Measurements from ENCODE around the gene EML4.
"Not testable (repeated sequence)": the region's sequence is repeated elsewhere in the genome, so short reads cannot be mapped to it uniquely, and the experiment has no call there.

EML4 gene, protein sequence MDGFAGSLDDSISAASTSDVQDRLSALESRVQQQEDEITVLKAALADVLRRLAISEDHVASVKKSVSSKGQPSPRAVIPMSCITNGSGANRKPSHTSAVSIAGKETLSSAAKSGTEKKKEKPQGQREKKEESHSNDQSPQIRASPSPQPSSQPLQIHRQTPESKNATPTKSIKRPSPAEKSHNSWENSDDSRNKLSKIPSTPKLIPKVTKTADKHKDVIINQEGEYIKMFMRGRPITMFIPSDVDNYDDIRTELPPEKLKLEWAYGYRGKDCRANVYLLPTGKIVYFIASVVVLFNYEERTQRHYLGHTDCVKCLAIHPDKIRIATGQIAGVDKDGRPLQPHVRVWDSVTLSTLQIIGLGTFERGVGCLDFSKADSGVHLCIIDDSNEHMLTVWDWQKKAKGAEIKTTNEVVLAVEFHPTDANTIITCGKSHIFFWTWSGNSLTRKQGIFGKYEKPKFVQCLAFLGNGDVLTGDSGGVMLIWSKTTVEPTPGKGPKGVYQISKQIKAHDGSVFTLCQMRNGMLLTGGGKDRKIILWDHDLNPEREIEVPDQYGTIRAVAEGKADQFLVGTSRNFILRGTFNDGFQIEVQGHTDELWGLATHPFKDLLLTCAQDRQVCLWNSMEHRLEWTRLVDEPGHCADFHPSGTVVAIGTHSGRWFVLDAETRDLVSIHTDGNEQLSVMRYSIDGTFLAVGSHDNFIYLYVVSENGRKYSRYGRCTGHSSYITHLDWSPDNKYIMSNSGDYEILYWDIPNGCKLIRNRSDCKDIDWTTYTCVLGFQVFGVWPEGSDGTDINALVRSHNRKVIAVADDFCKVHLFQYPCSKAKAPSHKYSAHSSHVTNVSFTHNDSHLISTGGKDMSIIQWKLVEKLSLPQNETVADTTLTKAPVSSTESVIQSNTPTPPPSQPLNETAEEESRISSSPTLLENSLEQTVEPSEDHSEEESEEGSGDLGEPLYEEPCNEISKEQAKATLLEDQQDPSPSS

DNA sequence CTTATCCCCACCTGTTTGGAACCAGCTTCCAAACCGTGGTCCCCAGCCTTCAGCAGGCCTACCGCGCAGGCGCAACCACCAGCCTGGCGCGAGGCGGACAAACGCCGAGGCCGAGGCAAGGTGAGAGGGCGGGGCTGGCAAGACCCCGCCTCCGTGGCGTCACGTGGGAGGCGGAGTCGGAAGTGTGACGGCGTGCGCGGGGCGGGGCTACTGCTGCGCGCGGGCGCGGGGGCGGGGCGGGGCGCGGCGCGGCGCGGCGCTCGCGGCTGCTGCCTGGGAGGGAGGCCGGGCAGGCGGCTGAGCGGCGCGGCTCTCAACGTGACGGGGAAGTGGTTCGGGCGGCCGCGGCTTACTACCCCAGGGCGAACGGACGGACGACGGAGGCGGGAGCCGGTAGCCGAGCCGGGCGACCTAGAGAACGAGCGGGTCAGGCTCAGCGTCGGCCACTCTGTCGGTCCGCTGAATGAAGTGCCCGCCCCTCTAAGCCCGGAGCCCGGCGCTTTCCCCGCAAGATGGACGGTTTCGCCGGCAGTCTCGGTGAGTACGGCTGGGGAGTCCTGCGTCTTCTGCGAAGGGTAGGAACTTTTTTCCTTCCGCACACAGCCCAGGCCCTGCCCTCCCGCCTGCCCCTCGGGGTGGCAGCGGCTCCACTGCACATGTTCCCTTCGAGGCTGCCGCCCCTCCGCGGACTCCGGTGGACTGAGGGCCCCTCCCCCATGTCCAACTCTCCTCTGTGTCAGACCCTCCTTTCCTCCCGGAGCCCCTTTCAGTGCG is at the start of gene EML4:
Gene EML4 (plus strand): TSS at position 254 of the 774 bp plus-strand sequence. CDS start 259 bp downstream, at position 513.
- peak; percentile 90 to 91 for DNase-seq

DNA sequence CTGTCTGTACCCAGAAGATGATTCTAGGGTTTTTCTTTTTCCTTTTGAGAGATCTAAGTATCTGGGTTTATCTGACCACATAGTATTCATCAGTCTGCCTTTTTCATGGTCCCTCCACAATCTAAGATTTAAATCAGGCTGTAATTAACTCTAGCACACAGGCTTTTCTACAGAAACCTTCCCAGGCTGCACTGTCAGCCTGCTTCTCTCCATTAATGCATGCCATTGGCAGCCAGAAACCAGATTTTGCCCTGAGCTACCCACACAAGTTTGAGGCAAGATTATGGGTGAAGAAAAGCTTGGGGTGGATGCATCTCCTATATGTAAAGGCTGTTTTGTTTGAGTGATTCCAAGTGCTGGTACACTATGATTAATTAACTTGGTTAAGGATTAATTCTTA is 45.7 kb upstream of the EML4 start:
- DNase-seq: no peak

DNA sequence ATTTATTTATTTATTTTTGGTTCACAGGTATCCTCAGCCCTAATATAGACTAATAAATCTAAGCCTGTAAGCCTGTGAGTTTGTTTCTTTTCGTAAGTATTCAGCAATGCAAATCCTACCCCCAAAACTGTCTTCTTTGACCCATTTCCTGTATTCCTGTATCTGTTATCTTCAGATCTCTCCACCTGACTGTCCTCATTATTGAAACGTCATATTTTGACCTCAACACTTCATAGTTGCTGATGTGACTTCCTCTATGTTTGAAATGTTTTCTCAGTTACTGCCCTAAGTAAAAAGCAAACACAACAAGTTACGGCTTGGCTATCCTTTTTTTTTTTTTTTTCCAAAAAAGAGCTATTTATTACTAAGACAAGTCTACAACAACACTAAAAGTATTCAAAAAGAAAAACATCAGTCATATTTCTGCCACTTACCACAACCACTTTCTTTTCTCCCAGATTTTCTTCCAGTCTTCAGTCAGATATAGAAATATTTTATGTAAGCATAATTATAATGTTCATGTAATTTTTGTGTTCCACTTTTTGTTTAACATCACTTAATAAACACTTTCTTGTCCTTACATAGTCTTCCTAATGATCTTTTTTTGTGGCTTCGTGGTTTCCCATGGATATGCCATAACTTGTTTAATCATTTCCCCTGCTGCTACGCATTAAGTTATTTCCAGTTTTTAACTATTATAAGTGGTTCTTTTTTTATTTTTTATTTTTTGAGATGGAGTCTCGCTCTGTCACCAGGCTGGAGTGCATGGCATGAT is 45.0 kb upstream of the EML4 start:
- DNase-seq: no peak

DNA sequence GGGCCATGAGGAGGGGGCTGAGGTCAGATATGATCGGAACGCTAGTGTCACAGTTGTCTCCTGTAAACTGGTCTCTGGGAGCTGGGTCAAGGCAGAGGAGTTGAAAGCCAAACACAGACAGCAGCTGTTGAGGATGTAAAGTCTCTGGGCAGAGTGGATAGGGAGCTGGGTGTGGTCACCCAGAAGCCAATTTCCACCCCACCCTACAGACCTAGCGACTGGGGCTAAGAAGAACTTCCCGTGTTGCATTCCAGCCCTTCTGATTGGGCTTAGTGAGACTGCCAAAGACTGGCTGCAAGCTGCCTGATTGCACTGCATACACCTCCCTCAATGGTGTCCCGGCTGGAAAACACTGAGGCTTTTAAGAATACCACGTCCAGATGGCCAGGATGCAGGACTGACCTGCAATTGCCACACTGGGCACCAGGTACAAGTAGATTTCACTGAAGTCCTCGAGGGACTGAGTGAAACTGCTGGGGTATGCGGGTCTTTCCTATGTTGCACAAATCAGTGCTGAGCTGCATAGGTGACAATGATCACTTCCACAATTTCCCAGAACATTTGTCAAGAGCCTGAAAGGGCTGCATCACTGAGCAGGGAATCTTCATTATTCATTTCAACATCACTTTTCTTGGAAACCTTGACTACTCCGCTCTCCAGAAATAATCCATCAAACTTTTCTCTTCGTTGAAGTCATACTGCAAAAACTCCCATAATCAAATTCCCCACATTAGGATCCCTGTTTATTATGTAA is 43.1 kb upstream of the EML4 start:
- DNase-seq: no peak

DNA sequence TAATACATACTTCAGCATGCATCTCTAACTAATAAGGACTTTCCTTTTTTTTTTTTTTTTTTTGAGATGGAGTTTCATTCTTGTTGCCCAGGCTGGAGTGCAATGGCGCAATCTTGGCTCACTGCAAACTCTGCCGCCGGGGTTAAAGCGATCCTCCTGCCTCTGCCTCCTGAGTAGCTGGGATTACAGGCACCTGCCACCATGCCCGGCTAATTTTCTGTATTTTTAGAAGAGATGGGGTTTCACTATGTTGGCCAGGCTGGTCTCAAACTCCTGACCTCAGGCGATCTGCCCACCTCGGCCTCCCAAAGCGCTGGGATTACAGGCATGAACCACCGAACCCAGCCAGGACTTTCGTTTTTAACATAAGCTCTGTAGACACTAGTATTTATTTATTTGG is 42.3 kb upstream of the EML4 start:
- not testable (repeated sequence) for DNase-seq

DNA sequence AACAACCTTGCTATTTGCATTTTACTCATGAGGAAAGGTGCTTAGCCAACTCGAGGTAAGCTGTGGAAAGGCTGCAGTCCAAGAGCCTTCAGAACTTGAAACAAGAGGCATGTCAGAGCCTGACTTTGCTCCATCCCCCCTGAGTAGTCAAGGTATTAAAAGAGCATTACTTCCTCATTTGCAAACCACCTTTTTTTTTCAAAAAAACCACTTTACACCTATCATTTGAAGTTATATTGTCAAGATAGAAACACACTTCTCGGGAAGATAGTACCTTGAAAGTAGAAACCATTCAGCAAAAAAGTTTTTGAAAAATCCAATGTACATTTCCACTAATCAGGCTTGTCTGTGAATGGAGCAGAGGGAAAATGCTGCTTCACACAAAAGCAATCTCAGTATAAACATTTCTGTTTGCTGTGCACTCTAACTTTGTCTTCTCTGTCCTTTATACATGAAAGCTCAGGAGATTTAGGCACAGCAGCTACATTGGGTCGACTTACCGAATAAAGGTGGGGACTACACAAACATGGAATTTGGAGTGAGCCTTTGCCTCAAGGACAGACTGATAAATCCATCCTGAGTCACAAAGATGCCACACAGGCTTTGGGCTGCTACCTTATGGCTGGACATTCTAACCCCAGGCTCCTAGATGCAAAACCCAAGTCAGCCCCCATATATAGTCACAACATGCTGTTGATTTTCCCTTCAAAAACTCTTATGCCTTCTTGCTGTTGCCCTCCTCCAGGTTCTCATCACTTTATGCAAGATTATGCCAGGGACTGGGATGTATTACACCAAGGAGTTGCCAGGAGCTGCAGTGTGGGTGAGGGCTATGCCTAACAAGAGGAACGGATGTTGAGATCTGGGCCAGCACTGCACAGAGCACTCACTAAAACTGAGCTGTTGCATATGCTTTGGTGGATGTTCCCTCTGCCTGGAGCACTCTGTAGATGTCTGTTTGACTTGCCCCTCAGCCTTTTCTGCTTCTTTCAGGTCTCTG is 41.4 kb upstream of the EML4 start:
- no peak for DNase-seq

DNA sequence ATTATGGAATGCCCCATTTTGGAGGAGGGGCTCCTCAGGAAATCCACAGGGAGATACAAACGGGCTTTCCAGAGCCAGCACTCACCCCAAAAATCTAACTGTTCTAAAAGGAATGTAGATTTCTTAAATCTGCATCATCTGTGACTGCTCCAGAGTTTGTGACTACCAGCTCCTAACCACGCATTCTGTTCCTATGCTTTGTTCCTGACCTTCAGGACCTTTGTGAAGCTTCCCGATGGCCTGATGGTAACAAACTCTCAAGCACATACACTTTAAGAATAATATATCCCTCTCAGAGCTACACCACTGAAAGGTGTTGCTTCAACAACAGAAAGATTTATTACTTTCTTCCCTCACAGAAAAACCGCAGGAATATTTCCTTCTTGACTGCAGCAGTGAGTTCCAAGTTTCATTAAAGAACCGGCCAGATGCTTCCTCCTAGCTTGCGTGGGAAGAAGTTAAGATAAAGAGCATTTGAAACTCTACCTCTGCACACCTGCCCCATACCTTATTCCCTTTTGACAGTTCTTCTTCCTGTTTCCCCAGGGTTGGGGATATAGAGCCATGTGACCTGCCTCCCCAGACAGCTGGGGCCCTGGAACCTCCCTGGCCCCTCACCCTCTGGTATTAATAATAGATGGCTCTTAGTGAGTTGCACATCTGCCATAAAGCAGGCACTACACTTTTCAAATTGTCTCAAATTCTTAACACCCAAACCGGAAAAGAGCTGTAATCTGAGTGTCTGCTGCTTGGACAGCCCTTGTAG is 40.2 kb upstream of the EML4 start:
- DNase-seq: no peak

DNA sequence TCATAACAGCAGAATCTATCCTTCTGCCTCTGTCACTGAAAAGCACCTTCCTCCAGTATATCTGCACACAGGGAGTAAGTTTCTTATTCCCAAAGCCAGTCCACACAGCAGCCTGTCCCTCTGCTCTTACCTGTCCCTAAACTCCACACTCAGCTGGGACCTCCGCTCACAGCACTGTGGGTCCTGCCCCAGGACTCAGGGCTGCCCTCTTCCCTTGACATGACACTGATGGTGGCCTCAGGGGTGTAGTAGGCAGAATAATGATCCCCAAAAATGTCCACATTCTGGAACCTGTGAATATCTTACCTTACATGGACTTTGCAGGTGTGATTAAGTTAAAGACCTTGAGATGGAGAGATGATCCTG is 39.7 kb upstream of the EML4 start:
- DNase-seq: no peak

DNA sequence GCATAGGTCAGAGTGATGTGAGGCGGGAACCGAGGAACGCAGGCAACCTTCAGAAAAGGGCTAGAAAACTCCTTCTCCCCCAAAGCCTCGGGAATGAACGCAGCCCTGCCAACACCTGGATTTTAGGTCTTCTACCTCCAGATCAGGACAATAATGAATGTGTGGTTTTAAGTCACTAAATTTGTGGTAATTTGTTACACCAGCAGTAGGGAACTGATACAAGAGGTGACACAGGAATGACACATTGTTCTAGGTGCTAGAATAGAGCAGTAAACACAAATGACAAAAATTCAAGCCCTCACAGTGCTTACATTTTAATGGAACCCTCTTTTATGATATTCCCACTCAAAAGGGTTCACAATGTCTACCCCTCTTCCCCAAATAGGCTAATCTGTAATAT is 39.2 kb upstream of the EML4 start:
- DNase-seq: no peak

DNA sequence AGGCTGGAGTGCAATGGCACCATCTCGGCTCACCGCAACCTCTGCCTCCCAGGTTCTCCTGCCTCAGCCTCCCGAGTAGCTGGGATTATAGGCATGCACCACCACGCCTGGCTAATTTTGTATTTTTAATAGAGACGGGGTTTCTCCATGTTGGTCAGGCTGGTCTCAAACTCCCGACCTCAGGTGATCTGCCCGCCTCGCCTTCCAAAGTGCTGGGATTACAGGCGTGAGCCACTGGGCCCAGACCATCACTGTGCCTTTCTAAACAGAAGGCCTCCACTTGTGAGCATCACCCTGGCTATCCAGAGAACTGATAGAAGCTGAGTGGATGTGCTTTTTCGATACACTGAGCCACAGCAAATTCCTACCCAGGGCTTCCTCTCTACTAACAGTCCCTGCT is 38.3 kb upstream of the EML4 start:
- not testable (repeated sequence) for DNase-seq

DNA sequence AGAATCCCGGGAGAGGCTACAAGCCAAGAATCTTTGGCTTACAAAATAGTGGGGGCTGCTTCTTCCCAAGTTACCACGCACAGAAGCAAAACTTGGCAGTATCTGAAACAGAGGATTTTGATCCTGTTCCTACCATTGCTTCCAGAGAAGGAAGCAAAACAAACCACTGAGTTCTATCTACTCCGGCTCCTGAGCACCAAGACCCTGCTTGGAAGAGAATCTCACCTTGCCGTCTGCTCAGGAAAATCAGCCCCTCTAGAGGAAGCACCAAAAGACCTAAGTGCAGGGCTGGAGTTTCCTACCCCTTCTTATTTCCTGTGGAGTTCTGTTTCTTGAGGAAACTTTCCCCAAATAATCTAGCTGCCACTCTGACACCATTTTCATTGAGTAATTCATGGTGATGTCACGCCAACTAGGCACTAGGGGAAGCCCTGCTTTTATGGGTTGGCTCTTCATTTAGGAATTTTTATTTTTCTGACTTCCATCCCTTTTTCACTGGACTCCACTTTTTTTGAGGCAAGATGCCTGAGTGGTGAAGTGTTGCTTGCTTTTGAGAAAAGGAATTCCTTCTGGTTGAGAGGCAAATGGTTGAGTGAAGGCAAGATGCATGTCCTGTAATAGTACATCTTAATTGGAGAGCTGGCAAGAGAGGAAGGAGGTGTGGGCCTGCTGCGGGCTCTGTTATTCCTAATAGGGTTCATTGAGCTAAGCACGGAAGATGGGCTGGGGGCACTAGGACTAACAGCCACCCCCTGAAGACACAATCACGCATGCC is 36.8 kb upstream of the EML4 start:
- no peak for DNase-seq

DNA sequence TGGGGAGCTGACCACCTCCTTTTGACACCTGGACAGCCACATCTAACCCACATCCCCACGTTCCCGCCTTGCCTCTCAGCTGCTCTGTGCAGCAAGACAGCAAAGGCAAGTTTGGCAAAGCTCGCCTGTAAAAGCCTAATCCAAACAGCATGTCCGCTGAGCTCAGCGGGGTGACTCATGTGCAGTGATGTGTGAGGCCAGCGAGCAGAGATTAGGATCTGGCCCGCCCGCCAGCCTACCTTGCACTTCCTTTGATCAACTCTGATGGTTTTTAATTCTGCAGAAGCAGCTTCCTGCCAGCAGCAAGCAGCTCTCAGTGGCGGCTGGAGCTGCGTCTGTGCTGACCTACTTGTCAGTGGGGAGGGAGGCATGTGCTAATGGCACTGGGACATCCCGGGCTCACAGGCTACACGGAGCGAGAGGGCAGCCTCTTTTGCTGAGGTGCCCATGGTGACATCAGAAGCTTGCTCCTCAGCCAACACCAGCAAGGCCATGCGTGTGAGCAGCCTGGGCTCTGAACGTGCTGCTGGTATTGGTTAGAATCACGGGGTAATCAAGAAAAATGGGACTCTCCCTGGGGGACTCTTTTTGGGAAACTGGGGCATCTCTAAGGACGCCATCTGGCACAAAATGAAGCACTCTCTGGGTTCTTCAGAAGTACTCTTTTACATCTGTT is 36.0 kb upstream of the EML4 start:
- peak; percentile 86 to 89 for DNase-seq

DNA sequence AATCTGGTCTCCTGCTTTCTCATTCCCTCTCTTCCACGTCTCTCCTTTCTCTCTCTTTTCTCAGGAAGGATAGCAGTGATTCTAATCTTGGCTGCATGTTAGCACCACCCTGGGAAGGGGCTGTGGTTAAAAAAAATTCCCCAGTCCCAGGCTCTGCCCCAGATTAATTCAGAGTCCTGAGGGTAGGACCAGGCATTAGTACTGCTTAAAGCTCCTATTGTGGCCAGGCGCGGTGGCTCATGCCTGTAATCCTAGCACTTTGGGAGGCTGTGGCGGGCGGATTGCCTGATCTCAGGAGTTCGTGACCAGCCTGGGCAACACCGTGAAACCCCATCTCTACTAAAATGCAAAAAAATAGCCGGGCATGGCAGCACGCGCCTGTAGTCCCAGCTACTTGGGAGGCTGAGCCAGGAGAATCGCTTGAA is 35.4 kb upstream of the EML4 start:
- no peak for DNase-seq

DNA sequence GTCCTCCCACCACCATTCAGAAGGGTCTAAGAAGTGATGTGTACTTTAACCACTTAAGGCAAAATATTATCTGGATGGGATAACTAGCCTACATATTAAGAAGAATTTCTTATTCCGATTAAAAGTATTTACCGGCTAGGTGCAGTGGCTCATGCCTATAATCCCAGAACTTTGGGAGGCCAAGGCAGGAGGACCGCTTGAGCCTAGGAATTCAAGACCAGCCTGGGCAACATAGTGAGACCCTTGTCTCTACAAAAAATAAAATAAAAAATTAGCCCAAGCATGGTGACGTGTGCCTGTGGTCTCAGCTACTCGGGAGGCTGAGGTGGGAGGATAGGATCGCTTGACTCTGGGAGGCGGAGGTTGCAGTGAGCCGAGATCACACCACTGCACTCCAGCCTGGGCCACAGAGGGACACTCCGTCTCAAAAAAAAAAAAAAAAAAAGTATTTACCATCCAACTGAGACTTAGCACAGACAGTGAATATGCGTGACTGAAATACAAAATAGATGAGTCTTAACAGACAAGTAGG is 34.7 kb upstream of the EML4 start:
- not testable (repeated sequence) for DNase-seq

DNA sequence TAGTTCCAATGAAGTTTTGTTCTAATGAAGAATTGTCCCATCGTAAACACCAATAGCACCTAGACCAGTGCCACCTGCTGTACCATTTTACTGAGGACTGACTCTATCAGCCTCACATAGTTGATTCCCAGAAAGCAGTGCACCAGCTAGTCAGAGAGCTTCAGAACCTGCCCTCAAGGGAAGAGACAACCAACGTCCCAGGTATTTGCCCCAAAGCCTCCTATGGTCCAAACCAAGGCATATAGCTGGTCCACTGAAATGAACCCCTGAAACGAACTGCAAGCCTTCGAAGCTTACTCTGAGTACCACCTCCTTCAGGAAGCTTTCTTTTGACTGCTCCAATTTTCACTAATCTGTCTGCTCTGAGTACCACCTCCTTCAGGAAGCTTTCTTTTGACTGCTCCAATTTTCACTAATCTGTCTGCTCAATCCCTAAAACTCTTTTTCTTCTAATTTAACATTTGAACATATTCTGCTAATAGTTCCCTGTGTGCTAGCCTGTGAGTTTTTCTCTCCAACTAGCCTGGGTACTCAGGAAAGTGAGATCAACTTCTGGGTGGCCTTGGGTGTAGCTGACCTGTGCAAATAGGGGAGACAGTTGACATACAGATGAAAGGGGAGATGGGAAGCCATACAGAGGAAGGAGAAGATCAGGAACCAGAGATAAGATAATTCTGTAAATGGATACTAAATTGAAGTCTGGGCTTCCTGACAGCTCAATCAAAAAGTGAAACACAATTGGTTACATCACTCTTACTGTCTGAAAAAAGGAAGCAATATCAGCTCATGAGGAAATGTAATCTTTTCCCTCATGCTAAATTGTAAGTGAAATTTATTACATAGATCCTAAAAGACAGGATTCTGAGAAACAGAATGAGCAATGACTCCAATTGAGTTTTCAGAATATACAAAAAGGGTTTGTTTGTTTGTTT is 33.5 kb upstream of the EML4 start:
- DNase-seq: no peak

DNA sequence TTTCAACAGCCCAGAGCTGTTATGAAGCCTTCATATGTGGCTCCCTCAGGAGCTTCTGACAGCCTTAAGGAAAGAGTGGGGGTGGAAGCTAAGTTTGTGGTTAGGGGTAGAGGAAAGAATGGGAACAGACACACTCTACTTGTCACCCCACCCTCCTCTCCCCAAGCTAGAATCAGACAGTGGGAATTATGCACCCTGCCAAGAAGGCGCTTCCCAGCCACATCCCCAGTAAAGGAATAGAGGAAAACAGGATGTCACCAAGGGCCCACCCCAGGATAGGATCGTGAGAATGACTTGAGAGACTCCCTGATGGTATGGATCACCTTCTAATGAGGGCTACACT is 32.4 kb upstream of the EML4 start:
- no peak for DNase-seq
